NCI-H526 treated with DMSO at 0.1 percent for 48 hours (cell line): Measurements from ENCODE around the gene DOHH.

Experiments
- DNase-seq: peaks from one replicate; lab custom pipeline; 2025; lab: John Stamatoyannopoulos, UW

DOHH gene

GRCh38 chr19:3477951-3478350 is 22.5 kb downstream of the DOHH start:
- no peak for DNase-seq

- DNase-seq, result no peak
Measured at GRCh38 chr19:3477506-3477905, 23.0 kb downstream of the DOHH start.

GRCh38 chr19:3476830-3477229 is 23.6 kb downstream of the DOHH start:
- no peak for DNase-seq

- no peak for DNase-seq
Measured at GRCh38 chr19:3475449-3475848, 25.0 kb downstream of the DOHH start.

GRCh38 chr19:3474614-3475013 is 25.9 kb downstream of the DOHH start:
- DNase-seq, result no peak

- no peak for DNase-seq
Measured at GRCh38 chr19:3474010-3474409, 26.5 kb downstream of the DOHH start.

- DNase-seq, result no peak
Measured at GRCh38 chr19:3471954-3472655, 28.4 kb downstream of the DOHH start.

GRCh38 chr19:3470500-3471128 is 29.9 kb downstream of the DOHH start:
- no peak for DNase-seq

GRCh38 chr19:3469638-3470499 is 30.6 kb downstream of the DOHH start:
- DNase-seq, result no peak

GRCh38 chr19:3468211-3468610 is 32.3 kb downstream of the DOHH start:
- no peak for DNase-seq

GRCh38 chr19:3467437-3468198 is 32.9 kb downstream of the DOHH start:
- DNase-seq, result no peak

GRCh38 chr19:3466635-3467034 is 33.8 kb downstream of the DOHH start:
- no peak for DNase-seq

- no peak for DNase-seq
Measured at GRCh38 chr19:3465552-3465951, 34.9 kb downstream of the DOHH start.

- DNase-seq, result no peak
Measured at GRCh38 chr19:3464587-3465235, 35.8 kb downstream of the DOHH start.

- DNase-seq, result no peak
Measured at GRCh38 chr19:3463714-3464586, 36.5 kb downstream of the DOHH start.

GRCh38 chr19:3462991-3463713 is 37.3 kb downstream of the DOHH start:
- no peak for DNase-seq

GRCh38 chr19:3459965-3460582 is 40.4 kb downstream of the DOHH start:
- no peak for DNase-seq

- DNase-seq, result no peak
Measured at GRCh38 chr19:3459089-3459881, 41.2 kb downstream of the DOHH start.
